ENCODE results near the gene CLP1. TPM values are rescaled to one million over a fixed set of nuclear protein-coding genes. Genes with fewer than 3 reads are reported as not detected.

CLP1 gene
- total RNA-seq, 1 donor, result 53.4 TPM

DNA sequence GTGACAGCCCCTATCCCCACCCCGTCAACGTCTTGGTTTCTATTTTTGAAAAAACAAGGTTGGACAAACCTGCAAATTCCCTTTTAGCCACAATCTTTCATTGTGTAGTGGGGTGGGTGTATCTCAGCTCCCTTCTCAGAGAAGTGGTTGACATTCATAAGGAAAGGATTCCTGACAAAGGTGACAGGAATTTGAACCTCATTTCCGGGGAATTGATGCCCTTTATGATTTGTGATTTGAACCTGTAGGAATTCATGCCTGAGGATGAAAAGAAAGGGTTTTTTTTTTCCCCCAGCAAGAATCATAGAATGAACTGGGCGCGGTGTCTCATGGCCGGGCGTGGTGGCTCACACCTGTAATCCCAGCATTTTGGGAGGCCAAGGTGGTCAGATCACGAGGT, 22.3 kb upstream of the CLP1 start:
- H3K4me1 ChIP-seq (ENCODE audit: insufficient read depth, low read length), result peaks cover 24% of the 10 kb centered on the region
- H3K9me3 ChIP-seq (ENCODE audit: low read depth, low read length), result no peaks in the 10 kb centered on the region
- peaks cover 17% of the 10 kb centered on the region for H3K27me3 ChIP-seq (ENCODE audit: insufficient read depth, low read length)
- H3K4me3 ChIP-seq (ENCODE audit: low read length), result no peak overlapping the region

DNA sequence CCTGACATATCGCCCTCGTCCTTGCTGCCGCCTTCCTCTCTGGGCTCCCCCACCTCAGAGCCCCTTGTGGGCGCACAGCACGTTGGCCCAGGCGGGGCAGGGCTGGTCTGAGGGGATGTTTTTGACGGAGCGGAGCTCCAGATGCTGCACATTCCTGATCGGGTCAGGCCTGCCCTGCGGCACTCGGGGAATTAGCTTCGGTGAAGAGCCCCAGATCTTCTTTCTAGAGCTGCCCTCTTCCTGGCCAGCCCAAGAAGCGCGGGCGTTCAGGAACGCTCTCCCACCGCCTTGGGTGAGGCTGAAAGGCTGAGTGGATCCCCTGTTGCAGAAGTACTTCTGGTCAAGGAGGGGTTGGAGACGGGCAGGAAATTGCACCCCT, 19.9 kb upstream of the CLP1 start:
- Histone ChIP-seq H3K4me3 (ENCODE audit: low read length) (no peak overlapping the region), H3K27me3 (ENCODE audit: insufficient read depth, low read length) (peaks cover 17% of the 10 kb centered on the region), H3K9me3 (ENCODE audit: low read depth, low read length) (no peaks in the 10 kb centered on the region), H3K4me1 (ENCODE audit: insufficient read depth, low read length) (peaks cover 24% of the 10 kb centered on the region)

DNA sequence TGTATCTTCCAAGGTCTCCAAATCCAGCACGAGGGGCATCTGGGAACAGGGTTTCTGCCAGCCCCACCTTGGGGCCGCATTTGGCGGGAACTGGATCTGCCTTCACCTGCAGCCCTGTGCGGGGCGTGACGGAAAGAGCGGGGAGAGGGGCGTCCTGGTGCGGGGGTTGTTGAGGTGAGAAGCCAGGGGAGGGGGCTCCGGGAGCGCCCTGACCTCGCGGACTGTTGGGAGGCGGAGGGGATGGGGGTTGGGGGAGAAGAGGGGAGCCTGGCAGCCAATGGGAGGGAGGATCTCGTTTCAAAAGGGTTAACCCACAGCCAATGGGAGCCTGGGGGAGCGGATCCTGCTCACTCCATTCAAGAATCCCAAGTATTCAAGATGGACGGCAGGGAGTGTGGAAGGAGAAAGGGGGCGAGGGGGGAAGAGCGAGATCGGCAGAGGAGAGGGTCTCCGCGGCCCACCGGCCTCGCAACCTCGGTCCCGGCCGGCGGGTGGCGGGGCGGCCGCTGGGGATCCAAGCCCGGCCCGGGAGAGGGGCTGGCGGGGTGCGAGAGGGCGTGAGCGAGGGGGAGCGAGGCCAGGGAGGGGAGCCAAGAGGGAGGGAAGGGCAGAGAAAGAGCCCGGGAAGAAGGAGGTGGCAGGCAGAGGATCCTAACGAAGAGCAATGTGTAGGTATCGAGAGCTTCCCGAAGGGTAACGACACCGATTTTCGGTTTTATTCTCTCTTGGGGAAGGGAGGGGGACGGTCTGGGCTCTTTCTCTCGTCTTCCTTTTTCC, 19.4 kb upstream of the CLP1 start:
- peaks cover 17% of the 10 kb centered on the region for H3K27me3 ChIP-seq (ENCODE audit: insufficient read depth, low read length)
- H3K4me1 ChIP-seq (ENCODE audit: insufficient read depth, low read length), result peaks cover 24% of the 10 kb centered on the region
- peak overlapping the region; percentile 41 for H3K4me3 ChIP-seq (ENCODE audit: low read length)
- no peaks in the 10 kb centered on the region for H3K9me3 ChIP-seq (ENCODE audit: low read depth, low read length)

DNA sequence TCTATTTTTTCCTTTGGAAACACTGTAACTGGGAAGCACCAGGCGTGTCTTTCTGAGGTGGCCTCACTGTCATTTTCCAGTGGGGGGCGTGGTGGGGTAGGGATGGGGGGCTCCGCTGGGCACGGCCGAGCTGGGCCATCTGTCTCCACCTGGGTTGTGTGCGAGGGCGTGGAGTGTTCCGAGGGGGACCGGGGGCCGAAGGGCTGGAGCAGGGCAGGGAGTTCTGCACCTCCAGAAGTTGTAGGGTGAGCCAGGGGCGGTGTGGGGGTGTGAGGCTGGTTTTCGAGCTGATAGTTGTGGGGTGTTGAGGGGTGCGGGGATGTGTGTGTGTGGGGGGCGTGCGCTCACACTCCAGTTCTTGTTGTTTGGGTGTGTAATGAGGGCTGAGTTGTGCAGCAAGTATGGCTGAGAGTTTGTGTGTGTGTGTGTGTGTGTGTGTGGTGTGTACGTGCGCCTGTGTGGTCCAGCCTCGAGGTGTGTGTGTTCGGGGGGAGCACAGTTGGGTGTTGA, 18.7 kb upstream of the CLP1 start:
- H3K4me1 ChIP-seq (ENCODE audit: insufficient read depth, low read length), result peaks cover 24% of the 10 kb centered on the region
- H3K27me3 ChIP-seq (ENCODE audit: insufficient read depth, low read length), result peaks cover 18% of the 10 kb centered on the region
- H3K4me3 ChIP-seq (ENCODE audit: low read length), result peak overlapping the region; percentile 41
- no peaks in the 10 kb centered on the region for H3K9me3 ChIP-seq (ENCODE audit: low read depth, low read length)

DNA sequence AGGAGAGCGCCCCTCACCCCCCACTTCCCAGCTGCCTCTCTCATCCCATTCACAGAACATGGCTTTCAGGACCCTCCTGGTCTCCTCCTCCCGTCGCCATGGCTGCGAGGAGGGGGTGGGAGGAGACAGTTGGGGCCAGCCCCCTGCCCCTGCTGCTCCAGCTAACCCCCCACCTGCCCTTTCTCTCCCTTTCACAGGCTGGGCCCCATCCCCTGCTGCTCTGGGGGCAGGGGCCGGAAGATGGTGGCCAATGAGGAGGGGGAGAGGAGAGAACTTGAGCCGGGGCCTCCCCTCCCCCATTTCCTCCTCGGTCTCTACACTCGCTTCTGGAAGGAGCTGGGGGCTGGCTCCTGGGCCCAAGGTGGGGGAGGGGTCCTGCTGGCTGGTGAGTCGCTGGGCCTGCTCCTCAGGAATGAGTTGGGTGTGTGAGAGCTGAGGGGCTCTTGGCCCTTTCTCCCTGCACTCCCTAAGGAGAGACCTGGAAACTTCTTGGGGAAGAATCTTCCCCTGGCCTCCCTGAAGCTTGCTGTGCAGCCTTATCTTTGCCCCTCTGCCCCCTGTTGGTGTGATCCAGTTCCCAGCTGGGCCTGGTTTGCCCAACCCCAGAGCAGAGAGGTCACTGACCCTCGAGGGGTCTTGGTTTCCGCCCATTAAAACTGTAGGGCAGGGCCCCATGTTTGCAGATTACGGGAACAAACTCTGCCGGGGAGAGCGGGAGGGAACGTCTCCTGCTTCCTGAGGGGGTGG, 18.1 kb upstream of the CLP1 start:
- Histone ChIP-seq H3K4me1 (ENCODE audit: insufficient read depth, low read length) (peaks cover 24% of the 10 kb centered on the region), H3K27me3 (ENCODE audit: insufficient read depth, low read length) (peaks cover 16% of the 10 kb centered on the region), H3K4me3 (ENCODE audit: low read length) (no peak overlapping the region), H3K9me3 (ENCODE audit: low read depth, low read length) (no peaks in the 10 kb centered on the region)

DNA sequence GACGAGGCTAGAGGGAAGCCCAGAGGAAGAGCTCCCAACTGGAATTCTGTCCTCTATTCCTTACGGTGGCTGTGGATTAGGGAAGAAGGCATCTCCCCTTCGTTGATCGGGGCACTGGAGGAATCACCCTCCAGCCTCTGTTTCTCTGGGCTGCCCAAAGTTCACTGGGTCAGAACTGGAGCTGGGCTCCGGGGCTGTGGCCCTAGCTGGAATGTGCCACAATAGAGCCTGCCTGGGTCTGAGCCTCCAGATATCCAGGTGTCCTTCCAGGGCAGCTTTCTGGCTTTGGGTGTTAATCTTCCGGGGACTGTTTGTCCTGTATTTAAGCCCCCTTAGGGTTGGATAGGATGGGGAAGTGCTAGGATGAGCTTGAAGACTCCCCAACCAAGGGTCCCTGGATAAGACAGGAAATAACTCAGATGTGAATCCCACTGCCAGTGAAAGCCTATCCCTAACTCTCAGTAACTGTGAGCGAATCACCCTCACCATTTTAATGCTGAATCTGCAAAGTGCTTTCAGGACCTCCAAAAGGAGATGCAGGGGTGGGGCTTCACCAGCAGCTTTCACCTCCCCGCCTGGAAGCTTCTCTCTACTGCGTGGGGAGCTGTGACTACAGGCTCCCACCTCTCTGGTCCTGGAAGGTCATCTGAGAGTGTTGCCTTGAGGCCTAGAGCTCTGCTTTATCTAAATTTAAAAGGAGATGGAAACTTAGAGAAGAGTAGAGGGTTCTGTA, 17.3 kb upstream of the CLP1 start:
- Histone ChIP-seq H3K27me3 (ENCODE audit: insufficient read depth, low read length) (peaks cover 20% of the 10 kb centered on the region), H3K9me3 (ENCODE audit: low read depth, low read length) (no peaks in the 10 kb centered on the region), H3K4me3 (ENCODE audit: low read length) (no peak overlapping the region), H3K4me1 (ENCODE audit: insufficient read depth, low read length) (peaks cover 24% of the 10 kb centered on the region)

DNA sequence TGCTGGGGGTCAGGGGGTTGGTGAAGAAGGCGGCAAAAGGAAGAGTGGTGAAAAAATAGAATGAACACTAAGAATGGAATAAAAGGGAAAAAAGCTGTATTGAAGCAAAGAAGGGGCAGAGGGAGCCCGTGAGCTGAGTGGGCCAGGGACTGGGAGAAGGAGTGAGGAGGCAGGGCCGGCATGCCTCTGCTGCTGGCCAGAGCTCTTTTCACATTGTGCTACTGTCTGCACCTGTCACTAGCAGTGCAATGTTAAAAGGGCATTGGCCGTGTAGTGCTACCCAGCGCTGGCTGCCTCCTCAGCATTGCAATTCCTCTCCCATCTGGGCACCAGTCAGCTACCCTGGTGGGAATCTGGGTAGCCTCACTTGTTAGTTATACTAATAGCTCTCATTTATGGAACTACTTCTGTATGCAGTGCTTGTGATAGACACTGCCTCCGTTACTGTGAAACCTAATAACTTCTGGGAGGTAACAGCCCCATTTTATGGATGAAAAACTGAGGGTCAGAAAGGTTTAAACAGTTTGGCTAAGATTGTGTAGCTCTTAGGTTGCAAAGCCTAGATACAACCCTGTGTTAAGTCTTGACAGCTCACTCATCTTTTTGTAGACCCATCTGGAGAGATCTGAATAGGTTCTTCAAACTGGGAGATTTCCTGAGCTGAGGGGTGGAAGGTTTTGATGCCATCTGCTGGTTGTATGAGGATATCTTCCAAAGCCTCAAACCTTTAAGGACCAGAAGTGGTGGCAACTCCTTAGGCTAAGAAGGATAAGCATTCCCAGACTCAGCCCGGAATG, 16.4 kb upstream of the CLP1 start:
- no peaks in the 10 kb centered on the region for H3K9me3 ChIP-seq (ENCODE audit: low read depth, low read length)
- H3K27me3 ChIP-seq (ENCODE audit: insufficient read depth, low read length), result peaks cover 29% of the 10 kb centered on the region
- no peak overlapping the region for H3K4me3 ChIP-seq (ENCODE audit: low read length)
- H3K4me1 ChIP-seq (ENCODE audit: insufficient read depth, low read length), result peaks cover 27% of the 10 kb centered on the region

DNA sequence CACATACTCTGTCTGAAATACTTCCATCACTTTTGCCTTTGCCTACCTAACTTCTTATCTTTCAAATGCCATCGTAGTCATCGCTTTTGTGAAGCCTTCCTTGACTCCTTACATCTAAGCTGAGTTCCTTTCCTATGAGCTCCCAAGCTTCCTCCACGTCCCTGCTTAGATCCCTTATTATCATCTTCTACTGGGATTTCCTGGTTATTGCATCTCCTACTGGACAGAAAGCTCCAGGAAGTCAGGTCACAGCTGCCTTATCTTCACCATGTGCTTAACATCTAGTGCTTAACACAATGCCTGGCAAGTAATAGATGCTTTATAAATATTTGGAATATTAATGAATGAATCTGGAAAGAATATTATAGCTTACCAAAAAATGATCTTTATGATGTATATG, 13.8 kb upstream of the CLP1 start:
- Histone ChIP-seq H3K4me1 (ENCODE audit: insufficient read depth, low read length) (peaks cover 32% of the 10 kb centered on the region), H3K4me3 (ENCODE audit: low read length) (no peak overlapping the region), H3K27me3 (ENCODE audit: insufficient read depth, low read length) (peaks cover 45% of the 10 kb centered on the region), H3K9me3 (ENCODE audit: low read depth, low read length) (no peaks in the 10 kb centered on the region)

DNA sequence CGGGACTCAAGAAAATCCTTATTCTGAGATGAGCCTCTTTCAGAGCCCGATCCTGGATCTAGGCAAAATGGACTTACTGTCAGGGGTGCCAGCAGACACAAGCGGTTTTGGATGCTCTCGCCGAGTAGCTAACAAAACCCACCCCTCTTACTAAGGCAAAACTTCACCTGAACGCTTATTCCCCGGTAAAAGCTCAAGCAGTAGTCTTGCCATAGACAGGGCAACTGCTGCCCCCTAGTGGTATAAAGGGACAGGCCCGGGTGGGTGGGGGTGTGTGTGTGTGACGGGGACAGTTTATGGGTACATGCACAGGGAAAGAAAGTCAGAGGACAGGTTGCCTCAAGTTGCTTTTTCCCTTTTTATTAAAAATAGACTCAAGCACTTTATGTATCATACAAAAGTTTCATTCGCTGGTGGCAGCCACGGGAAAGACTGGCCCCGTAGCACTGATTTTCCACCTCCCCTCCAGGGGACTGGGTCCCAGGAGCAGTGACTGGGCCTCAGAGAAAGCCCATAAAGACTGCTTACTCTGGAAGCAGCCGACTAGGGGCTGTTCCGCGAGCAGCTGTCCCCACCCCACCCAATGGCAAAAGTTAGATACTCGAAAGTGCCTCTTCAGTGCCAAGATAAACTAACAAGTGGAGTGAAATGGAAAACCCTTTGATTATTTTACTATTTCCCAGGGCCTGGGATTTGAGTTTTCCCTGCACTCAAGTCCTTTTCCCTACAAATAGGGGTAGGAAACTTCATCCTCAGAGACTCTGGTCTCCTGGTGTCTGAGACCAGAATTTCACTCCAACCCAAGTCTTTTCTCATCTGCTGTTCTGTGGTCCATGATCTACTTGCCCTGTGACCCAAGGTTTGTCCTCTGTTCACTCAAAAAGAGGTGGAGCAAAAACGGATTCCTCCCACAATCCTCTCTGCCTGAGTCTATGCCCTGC, 12.5 kb upstream of the CLP1 start:
- peaks cover 50% of the 10 kb centered on the region for H3K27me3 ChIP-seq (ENCODE audit: insufficient read depth, low read length)
- no peak overlapping the region for H3K4me3 ChIP-seq (ENCODE audit: low read length)
- no peaks in the 10 kb centered on the region for H3K9me3 ChIP-seq (ENCODE audit: low read depth, low read length)
- H3K4me1 ChIP-seq (ENCODE audit: insufficient read depth, low read length), result peaks cover 32% of the 10 kb centered on the region

DNA sequence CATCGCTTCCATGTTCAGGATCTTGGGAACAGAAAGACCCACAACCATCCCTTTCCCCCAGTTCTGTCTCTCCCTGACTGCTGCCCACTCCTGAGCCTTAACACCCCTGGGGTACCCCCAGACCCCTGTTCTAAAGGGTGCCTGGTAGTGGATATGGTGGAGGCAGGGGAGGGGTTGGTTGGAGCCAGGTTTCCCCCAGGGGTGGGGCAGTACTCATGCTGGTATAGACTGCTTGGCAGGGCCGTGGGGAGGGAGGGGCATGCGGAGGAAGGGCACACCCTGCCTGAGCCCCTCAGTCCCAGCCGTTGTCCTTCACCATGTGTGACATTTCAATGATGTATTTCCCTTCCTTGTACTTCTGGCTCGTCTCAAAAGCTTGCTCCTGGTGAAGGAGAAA, 11.9 kb upstream of the CLP1 start:
- Histone ChIP-seq H3K9me3 (ENCODE audit: low read depth, low read length) (no peaks in the 10 kb centered on the region), H3K27me3 (ENCODE audit: insufficient read depth, low read length) (peaks cover 54% of the 10 kb centered on the region), H3K4me3 (ENCODE audit: low read length) (no peak overlapping the region), H3K4me1 (ENCODE audit: insufficient read depth, low read length) (peaks cover 34% of the 10 kb centered on the region)

DNA sequence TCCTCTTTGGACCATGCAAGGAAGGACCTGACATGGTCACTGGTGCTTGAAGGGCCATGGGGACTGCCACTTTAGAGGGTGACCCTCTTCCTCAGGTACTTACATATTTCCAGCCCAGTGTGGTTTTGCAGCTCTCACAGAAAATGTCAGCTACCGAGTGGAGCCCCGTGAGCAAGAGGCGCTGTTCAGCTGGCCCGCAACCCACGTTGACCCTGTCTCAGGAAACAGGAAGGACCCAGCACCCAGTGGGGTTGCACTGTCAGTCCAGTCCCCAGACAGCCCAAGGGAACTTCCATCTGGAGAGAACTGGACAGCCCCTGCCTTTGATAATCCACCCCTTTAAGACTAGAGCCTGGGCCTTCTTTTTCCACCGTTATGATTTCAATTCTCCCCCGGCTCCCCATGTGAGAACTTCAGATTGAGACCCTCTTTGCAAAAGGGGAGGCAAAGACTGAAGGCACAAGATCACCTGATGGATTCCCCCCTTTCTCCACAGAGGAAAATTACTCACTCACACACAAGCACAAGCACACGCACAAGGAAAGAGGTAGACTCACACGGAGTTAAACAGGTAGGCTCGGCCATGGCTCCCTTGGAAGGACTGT, 11.3 kb upstream of the CLP1 start:
- Histone ChIP-seq H3K4me3 (ENCODE audit: low read length) (no peak overlapping the region), H3K4me1 (ENCODE audit: insufficient read depth, low read length) (peaks cover 34% of the 10 kb centered on the region), H3K9me3 (ENCODE audit: low read depth, low read length) (no peaks in the 10 kb centered on the region), H3K27me3 (ENCODE audit: insufficient read depth, low read length) (peaks cover 54% of the 10 kb centered on the region)

DNA sequence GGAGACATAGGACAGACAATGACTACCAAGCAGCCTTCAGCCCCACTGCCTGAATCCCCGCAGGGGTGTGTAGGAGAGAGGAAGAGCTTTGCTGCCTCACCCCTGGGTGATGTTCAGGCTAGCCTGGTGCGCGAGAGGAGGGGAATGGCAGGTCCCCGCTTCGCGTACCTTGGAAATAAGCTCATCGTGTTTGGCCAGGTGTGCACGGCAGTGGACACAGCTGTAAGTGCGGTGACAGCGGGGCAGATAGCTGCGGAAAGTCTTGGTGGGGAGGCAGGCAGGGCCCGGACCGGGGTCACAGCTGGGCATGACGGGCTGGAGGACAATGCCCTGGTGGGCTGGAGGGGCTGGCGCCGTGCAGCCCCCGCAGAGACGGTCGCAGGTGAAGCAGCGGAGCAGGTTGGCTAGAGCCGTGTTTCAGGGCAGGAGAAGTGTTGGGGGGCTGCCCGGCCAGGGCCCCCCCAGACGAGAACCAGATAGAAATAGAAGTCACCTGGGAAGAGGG, 10.7 kb upstream of the CLP1 start:
- Histone ChIP-seq H3K4me3 (ENCODE audit: low read length) (no peak overlapping the region), H3K27me3 (ENCODE audit: insufficient read depth, low read length) (peaks cover 54% of the 10 kb centered on the region), H3K9me3 (ENCODE audit: low read depth, low read length) (no peaks in the 10 kb centered on the region), H3K4me1 (ENCODE audit: insufficient read depth, low read length) (peaks cover 34% of the 10 kb centered on the region)

DNA sequence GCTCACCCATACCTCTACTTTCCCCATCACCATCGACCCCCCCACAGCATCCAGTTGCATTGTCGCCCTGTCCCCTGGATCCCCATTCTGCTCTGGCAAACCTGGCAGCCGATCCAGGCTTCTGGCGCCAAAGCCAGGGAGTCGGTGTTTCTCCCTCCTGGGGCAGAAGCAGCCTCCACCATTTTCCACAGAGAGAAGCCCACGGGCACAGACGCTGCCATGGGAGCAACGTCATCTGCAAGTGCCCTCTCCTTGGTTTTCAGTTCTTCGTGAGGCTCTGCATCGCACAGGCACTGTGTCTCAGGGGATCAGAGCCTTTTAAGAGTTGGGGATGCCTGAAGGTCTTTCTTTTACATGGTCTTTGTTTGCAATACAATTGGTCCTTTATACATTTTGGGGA, 10.2 kb upstream of the CLP1 start:
- H3K4me3 ChIP-seq (ENCODE audit: low read length), result no peak overlapping the region
- peaks cover 39% of the 10 kb centered on the region for H3K4me1 ChIP-seq (ENCODE audit: insufficient read depth, low read length)
- H3K27me3 ChIP-seq (ENCODE audit: insufficient read depth, low read length), result peaks cover 54% of the 10 kb centered on the region
- no peaks in the 10 kb centered on the region for H3K9me3 ChIP-seq (ENCODE audit: low read depth, low read length)
